Stomach (tissue), 4 donors: ENCODE measurements around the gene NWD2.

ENCODE experiments used
- CTCF ChIP-seq, 7 experiments: fragments of 450-650 bp in 4 of 7; fragments of 200-600 bp in 3 of 7; sonication (generic) in 3 of 7; IDR thresholded peaks; one replicate each; pipeline ENCODE4 v1.5.1; 2016 to 2019; ENCODE audit warnings: antibody characterized with exemption in 7 of 7, control low read depth in 2 of 7, mild to moderate bottlenecking in 1 of 7
- POLR2AphosphoS5 ChIP-seq, 3 donors: sonication (generic); formaldehyde crosslinking; IDR thresholded peaks; one replicate each; pipeline ENCODE4 v1.6.1; 2016; ENCODE audit warnings: antibody characterized with exemption in 3 of 3

- TF ChIP-seq CTCF (IDR thresholded peaks at IDR 0.05) (no peak), POLR2AphosphoS5 (IDR thresholded peaks at IDR 0.05) (no peak)
Observed at GRCh38 chr4:37439809-37440474, 195.4 kb downstream of the NWD2 start.
